Activated CD4-positive, CD25-positive, alpha-beta regulatory T cell treated with anti-CD3 and anti-CD28 coated beads, Interleukin-2, amount 50 U/mL, for 24 hours (primary cell): Measurements from ENCODE around the gene SEMA4A.
"Not testable (repeated sequence)": the region's sequence is repeated elsewhere in the genome, so short reads cannot be mapped to it uniquely, and the experiment has no call there.

Experiments
- ATAC-seq, 2 donors: fragments of 150-1000 bp; cut with Tn5 transposase; one replicate each; pipeline ENCODE4 v1.10.0; 2021; ENCODE audit warnings: mild to moderate bottlenecking in 1 of 2, moderate library complexity in 1 of 2

The SEMA4A gene

DNA sequence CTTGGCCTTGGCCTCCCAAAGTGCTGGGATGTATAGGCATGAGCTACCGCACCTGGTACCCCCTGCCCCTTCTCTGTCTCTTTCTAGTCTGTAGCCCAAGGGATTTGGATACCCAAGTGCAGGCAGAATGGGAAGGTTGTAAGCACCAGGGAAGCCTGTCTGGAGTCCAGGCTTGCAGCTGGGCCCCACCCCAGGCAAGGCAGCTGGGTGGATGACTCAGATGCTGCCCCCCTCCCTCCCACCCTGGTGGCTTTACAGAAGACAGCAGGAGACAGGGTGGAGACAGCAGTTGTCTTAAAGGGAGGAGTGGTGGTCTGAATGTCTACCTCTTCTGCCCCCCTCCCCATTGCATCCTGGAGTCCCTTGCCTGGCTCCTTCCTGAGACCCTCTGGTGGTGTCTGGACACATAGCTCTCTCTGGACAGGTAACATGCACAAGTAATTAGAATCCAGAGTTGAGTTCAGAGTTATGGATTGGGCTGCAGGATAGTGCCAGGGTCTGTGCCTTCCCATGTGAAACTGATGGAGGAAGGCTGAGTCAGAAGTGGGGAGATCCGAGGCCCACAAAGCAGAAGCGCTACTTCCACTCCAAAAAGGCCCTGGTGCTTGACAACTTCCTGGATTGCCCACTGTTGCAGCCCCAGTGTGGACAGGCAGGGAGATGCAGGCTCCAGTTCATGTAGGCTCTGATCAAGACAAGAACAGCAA lies 33.7 kb upstream of the SEMA4A start:
- no peak for ATAC-seq

DNA sequence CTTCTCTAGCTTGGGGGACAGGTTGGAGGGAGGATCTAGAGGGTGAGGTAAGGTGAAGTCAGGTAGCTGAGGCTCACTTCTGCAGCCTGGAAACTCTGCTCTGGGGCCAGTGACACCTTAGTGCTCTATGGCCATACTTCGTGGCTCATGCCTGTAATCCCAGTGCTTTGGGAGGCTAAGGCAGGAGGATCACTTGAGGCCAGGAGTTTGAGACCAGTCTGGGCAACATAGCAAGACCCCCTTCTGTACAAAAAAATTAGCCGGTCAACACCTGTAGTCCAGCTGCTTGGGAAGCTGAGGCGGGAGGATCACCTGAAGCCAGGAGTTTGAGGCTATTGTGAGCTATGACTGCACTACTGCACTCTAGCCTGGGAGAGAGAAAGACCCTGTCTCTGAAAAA lies 33.1 kb upstream of the SEMA4A start:
- ATAC-seq, result no peak

DNA sequence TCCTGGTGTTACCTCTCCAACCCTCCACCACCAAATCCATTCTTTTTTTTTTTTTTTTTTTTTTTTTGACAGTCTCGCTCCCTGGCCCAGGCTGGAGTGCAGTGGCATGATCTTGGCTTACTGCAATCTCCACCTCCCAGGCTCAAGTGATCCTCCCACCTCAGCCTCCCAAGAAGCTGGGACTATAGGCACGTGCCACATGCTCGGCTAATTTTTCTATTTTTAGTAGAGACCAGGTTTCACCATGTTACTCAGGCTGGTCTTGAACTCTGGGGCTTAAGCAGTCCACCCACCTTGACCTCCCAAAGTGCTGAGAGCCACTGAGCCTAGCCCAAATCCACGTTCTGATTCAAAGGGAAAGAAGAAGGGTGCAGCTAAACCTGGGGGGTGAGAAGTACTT lies 32.4 kb upstream of the SEMA4A start:
- ATAC-seq, result not testable (repeated sequence)

DNA sequence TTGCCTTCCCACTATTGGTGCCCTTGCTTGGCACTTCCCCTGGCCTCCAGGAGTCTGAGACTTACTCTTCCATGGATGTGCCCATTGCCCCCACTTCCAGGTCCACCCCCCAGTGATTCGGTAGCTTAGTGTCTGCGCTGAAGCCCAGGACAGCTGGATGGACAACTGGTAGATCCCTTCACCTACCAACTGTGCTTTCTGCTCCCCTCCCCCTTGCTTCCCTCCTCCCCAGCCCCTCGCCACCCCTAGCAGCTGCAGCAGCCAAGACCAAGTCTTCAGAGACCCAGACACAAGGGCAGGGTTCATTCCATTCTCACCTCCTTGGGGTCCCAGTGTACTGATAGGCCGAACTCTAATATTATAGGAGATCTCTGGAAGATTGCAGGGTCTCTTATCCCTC lies 31.9 kb upstream of the SEMA4A start:
- ATAC-seq, result no peak

DNA sequence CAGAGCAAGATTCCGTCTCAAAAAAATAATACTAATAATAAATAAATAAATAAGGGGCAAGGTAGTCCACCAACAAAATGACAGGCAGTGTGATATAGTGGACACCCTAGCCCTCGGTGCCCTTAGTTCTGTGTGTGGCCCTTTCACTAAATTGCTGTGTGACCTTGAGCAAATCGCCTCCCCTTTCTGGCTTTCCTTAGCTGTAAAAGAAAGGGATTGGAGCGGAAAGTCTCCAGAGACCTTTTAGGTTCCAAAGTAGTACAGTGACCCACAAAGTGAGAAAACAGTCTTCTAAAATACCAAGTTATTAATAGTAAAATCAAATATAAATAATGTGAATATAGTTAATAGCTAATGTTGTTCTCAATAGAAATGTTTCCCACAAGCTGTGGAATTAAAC lies 31.3 kb upstream of the SEMA4A start:
- ATAC-seq, result no peak

DNA sequence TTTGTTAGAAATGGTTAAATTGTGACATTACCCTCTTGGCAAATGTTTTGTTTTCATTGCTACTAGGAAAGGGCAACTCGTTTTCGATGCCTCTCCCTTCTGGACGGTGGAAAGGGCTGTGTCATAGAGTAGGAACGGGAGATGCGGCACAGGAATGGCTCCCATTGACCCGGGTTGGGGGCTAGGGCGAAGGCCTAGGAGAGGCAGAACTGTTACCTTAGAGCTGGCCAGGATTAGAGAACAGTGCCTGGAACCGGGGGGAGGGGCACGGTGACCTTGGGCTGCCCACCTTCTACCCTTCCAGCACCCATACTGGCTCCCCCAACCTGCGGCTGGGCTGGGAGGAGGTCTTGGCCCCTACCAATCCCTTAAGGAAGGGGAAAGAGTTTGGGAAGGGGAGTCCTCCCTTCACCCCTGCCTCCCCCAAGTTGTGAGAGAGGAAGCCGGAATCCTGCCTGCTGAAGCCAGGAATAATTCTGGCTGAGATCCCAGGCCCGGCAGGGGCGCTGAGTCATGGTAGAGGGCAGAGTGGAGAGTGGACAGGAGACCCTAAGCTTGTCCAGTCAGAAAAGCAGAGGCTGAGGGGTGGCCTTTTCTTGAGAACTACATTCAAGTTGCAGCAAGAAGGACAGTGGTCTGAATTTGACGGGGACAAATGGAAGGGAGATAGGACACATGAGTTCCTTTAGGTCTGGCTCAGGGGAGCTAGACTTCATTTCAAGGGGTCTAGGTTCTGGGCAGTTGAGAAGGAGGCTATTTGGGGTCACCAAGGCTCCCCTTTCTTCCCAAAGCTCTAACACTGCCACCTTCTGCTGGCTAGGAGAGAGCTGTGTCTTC lies 30.6 kb upstream of the SEMA4A start:
- ATAC-seq, result no peak

DNA sequence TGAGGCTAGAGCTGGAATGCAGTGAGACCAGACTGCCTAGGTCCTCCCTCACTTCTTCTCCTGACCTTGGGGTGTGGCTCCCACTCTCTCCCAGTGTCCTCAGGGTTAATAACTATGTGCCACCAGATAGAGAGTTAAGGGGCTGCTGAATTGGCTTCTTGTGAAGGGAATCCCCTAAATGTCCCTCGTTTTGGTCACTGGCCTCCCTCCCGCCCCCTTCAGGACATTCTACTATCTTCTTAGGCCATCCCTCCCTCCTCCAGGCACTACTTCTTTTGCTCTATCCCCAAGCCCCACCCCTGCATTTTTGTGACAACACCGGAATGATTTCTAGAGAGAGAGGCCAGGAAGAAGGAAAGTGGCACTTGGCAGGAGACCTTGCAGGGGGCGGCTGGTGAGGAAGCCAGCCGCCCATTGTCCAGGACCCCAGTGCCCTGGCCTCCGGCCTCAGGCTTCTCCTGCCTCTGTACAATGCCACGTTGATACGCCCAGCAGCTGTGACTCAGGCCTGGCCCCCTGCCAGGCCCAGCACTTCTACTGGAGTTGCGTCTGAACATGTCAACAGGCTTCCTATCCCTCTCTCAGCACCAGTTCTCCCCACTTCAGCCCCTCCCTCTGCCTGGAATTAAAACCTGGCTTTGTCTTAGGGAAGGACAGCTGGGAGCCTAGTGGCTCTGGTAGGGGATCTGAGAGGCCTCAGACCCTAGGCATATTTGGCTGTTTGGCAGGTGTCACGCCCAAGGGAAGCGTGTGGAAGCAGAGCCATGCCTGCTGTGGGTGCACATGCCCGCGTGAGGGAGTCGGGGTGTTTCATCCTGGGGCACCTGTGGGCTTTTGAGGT lies 29.8 kb upstream of the SEMA4A start:
- ATAC-seq, result peak in 1 of 2 donors; percentile 13

DNA sequence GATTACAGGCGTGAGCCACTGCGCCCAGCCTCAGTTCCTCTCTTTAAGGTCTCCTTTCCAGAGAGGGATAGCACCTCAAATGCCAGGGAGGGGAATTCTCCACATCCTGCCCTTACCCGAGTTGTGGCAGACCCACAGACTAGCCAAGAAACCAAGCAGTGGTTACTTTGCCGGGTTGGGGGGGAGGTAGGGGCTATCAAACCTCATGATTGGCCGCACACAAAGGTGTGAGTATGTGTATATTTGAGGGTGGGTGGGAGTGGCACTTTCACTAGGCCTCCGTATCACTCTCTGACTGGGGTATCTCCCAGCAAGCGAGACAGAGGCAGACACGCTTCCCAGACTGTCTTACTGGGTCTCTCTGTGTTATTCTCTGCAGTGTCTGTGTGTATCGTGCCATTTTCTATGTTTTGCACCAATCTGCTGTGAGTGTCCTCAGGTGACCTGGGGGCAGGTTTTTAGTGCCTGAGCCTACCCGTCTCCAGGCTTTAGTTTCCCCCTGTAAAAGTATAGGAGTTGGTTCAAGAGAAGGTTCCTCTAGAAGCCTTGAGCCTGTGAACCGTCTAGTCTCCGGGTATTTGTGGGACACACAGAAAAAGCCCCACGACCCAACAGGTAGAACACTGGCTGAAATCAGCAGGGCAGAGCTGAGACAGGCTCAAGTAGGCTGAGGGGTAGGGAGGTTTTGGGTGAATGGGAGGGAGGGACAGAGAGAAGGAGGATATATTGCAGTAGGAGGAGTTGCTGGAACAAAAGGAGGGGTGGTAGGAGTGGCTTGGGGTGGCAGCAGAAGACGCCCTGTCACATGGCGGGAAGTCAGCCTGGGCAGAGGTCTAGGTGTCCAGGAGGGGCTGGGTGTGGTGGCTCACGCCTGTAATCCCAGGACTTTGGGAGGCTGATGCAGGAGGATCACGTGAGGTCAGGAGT lies 28.6 kb upstream of the SEMA4A start:
- no peak for ATAC-seq

DNA sequence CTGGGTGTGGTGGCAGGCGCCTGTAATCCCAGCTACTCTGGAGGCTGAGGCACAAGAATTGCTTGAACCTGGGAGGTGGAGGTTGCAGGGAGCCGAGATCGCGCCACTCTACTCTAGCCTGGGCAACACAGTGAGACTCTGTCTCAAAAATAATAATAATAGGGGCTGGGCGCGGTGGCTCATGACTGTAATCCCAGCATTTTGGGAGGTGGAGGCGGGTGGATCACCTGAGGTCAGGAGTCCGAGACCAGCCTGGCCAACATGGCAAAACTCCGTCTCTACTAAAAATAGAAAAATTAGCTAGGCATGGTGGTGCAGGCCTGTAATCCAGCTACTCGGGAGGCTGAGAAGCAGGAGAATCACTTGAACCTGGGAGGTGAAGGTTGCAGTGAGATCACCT lies 27.8 kb upstream of the SEMA4A start:
- ATAC-seq, result not testable (repeated sequence)

DNA sequence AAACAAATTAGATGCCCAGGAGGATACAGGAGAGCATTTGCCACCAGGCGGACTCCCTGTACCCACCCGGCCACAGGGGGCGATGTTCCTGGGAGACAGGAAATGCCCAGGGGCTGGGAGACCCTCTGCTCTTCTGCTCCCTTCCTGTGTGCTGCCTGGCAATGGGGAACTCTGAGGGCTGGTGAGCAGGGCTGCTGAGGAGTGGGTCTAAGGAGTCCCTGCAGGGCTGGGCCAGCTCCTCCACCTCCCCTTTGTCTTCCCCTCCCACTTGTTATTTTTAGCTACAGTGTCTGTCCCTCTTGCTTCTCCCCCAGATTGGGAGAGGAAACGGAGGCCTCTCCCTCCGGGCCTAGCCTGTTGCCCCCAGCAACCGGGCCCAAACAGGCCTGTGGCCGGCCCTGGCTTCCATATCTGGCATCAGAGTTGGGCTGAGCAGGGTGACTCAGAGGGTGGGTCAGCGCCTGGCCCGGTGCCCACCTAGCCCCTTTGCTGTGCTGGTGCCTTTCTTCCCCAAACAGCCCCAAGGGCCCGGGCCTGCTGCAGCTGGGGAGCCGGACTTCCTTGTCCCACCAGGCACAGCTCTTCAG lies 27.2 kb upstream of the SEMA4A start:
- ATAC-seq, result peak; percentile 18 to 19

DNA sequence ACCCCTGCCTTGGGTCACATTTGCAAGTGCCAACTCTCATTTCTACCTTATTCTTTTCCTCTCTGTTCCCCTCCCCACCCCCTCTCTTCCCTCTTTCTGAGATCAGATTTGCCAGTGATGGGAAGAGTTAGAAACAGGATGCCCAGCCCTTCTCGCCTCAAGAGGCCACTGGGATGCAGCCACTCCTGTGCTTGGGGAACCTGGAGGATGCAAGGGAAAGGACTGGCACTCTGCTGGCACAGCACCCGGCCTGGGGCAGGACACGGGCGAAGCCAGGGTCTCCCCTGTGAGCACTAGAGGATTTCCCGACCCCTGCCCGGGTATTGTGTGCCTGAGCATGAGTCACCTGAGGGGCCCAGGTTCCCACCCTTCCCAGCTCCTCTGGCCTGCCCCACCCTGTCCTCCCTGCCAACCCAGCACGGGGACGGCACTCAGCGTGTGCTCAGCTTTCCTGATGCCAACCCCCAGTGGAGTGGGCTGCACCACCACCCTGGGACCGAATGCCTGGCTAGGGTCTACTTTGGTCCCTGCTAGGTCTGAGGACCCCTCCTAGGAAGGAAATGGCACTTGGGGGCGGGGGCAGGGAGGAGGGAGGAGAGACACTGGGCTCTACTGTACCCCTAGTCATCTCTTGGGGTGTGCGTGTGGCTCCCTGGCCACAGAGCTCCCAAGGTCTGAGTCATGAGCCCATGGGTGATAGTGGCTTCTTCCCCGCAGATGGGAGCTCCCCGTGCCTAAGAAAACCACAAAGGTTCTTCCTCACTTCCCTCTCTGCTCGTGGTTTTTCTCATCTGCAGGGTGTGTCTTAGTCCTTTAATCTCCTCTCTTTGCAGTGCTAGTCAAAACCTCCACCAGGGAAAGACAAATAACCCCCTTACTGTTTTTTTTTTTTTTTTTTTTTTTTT lies 26.5 kb upstream of the SEMA4A start:
- peak; percentile 86 to 91 for ATAC-seq

DNA sequence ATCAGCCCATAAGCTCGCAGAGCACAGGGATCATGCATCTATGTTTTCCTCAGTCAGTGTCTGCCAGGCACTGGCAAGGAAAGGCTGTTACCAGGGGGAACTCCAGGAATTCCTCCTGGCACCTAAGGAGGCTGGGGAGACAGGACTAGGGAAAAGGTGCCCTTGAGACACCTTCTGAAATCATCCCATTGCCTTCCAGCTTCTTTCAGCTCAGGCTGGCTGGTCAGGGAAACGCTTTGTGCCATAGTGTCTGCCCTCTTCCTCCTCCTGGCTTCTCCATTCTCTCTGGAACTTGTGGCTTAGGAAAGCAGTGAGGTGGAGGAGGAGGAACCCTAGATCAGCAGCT lies 25.1 kb upstream of the SEMA4A start:
- no peak for ATAC-seq

DNA sequence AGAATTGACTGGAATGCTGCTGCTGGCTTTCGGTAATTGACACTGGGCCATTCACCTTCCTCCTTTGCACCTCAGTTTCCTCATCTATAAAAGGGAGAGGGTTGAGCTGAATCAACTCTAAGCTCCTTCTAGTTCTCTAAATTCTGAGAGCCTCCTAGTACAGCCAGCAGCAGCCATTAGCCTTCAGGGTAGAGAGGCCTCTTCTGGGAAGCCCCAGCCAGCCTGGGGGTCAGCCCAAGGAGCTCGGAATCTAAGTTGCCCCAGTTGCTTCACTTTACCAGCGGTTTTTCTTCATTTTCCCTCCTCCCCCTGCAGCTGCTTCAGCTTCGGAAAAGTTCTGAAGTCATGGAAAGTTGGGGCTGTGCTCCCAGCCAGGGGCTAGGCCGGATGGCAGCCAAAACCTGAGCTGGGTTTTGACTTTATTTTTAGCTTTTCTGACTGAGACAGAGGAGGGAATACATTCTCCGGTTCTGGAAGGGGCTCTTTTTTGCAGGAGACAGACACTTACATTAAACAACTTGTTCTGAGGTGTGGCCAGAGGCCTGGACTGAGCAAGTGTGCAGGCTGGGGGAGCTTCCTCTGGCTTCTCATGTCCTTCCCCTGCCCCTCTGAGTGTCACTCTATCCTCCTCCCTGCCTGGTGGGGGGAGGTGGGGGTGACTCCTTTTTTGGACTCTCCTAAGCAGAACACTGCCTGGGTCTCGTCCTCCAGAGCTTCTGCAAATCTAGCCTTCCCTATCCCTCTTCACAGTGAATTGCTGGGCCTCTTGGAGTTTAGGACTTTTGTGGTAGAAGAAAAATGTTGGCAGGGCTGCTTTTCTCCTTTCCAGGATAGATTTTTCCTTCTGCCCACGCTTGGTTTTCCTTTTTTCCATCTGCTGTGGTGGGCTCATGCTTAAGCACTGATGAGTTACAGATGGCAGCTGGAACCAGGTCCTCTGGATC lies 24.5 kb upstream of the SEMA4A start:
- ATAC-seq, result no peak

DNA sequence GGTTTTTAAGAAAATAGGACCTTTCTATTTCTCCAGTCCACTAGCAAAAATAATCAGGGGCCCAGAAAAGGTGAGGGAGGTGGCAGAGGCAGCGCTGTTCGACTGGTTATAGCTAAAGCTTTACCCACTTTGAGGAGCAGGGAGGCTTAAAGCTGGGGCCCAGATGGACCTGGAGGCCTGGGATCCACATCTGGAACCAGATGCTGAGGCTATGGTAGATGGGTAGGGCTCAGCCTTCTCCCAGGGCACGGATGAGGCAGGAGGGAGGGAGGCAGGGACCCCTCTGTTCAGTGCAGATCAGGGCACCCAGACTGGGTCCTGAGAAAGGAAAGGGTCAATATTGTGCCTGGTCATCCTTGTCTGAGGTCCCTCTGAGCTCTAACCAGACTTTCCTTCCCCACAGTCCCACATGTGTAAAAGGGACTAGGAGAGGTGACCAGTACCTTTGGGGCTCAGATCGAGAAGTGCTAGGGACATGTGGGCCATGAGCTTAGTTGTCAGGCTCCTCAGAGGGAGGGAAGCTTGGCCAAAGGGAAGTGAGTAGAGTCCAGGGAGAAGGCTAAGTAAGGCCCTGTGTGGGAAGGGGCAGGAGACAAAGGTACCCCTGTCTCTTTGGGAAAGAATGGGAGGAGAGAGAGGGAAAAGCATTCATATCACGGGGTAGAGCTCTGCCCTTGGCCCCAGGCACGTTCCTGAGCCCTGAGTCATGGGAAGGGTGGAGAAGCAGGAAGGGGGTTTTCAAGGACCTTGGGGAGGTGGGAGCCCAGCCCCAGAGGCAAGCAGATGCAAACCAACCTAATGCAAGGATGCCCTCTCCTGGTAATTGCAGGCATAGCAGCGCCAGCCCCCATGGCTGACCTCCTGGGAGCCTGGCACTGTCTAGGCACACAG lies 23.5 kb upstream of the SEMA4A start:
- peak; percentile 11 to 13 for ATAC-seq

DNA sequence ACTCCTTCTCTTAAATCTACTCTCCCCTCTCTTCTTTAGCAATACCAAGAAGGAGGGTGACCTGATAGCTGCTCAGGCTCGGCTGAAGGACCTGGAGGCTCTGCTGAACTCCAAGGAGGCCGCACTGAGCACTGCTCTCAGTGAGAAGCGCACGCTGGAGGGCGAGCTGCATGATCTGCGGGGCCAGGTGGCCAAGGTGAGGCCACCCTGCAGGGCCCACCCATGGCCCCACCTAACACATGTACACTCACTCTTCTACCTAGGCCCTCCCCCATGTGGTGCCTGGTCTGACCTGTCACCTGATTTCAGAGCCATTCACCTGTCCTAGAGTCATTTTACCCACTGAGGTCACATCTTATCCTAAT lies 22.8 kb upstream of the SEMA4A start:
- no peak for ATAC-seq

DNA sequence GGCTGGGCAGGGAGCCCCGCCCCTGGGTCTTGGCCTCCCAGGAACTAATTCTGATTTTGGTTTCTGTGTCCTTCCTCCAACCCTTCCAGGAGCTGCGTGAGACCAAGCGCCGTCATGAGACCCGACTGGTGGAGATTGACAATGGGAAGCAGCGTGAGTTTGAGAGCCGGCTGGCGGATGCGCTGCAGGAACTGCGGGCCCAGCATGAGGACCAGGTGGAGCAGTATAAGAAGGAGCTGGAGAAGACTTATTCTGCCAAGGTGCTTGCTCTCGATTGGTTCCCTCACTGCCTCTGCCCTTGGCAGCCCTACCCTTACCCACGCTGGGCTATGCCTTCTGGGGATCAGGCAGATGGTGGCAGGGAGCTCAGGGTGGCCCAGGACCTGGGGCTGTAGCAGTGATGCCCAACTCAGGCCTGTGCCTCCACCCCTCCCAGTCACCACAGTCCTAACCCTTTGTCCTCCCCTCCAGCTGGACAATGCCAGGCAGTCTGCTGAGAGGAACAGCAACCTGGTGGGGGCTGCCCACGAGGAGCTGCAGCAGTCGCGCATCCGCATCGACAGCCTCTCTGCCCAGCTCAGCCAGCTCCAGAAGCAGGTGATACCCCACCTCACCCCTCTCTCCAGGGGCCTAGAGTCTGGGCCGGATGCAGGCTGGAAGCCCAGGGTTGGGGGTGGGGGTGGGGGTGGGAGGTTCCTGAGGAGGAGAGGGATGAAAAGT lies 18.5 kb upstream of the SEMA4A start:
- ATAC-seq, result no peak

DNA sequence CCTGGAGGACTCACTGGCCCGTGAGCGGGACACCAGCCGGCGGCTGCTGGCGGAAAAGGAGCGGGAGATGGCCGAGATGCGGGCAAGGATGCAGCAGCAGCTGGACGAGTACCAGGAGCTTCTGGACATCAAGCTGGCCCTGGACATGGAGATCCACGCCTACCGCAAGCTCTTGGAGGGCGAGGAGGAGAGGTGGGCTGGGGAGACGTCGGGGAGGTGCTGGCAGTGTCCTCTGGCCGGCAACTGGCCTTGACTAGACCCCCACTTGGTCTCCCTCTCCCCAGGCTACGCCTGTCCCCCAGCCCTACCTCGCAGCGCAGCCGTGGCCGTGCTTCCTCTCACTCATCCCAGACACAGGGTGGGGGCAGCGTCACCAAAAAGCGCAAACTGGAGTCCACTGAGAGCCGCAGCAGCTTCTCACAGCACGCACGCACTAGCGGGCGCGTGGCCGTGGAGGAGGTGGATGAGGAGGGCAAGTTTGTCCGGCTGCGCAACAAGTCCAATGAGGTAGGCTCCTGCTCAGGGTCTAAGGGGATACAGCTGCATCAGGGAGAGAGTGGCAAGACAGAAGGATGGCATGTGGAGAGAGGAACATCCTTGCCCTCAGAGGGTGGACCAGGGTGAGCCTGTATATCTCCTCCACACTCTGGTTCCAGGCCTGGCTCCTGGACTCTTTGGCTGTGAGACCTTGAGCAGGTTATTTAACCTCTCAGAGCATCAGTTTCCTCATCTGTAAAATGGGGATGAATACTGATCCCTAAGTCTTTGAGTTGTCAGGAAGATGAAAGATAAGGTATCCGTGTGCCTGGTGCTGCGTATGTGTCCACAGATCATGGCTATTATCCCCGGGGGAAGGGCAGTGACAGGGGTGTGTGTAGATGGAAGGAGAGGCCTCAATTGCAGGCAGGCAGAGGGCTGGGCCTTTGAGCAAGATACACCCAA lies 17.2 kb upstream of the SEMA4A start:
- no peak for ATAC-seq
